ENCODE data around the gene UNCX. TPM values are rescaled to one million over a fixed set of nuclear protein-coding genes. Genes with fewer than 3 reads are reported as not detected.
"Not testable (repeated sequence)": the region's sequence is repeated elsewhere in the genome, so short reads cannot be mapped to it uniquely, and the experiment has no call there.

The UNCX gene
- polyA plus RNA-seq, 1 donor (not counting 4 experiments of a cell fraction or from before 2014, with no cell fraction given) = not detected

- no peak overlapping the region for H3K4me2 ChIP-seq (ENCODE audit: control insufficient read depth, extremely low read depth, insufficient read depth, low read depth, low read length)
- no peaks in the 10 kb centered on the region for H3K79me2 ChIP-seq (ENCODE audit: control insufficient read depth, insufficient read depth, low read length)
- H3K9ac ChIP-seq (ENCODE audit: control insufficient read depth, extremely low read depth, insufficient read depth, low read length) = no peak overlapping the region
- H3K27ac ChIP-seq (ENCODE audit: control insufficient read depth, insufficient read depth, low read length) = no peak overlapping the region
- no peaks in the 10 kb centered on the region for H3K9me3 ChIP-seq (ENCODE audit: control insufficient read depth, low read depth, low read length)
- TF ChIP-seq CTCF (optimal IDR thresholded peaks at IDR 0.05 in 1 of 3, IDR thresholded peaks at IDR 0.05 in 1 of 3, conservative IDR thresholded peaks at IDR 0.05 in 1 of 3; ENCODE audit: extremely low read depth in 1 of 3, insufficient read depth in 2 of 3, low read length in 3 of 3) = no peak
- TF ChIP-seq EZH2 (IDR thresholded peaks at IDR 0.05; ENCODE audit: low read length) = no peak
- H3K27me3 ChIP-seq (ENCODE audit: control insufficient read depth, extremely low read depth, insufficient read depth, low read length) = peaks cover 26% of the 10 kb centered on the region
- H3K9me1 ChIP-seq (ENCODE audit: control insufficient read depth, extremely low read depth, insufficient read depth, low read length) = no peaks in the 10 kb centered on the region
- H4K20me1 ChIP-seq (ENCODE audit: control insufficient read depth, extremely low read depth, insufficient read depth, low read length) = no peaks in the 10 kb centered on the region
- H3K36me3 ChIP-seq (ENCODE audit: control insufficient read depth in 2 of 2, extremely low read depth in 1 of 2, insufficient read depth in 2 of 2, low read length in 2 of 2) = no peaks in the 10 kb centered on the region
- H3K4me1 ChIP-seq (ENCODE audit: control insufficient read depth, extremely low read depth, insufficient read depth, low read length) = no peaks in the 10 kb centered on the region
- H3K4me3 ChIP-seq (ENCODE audit: control insufficient read depth in 2 of 3, extremely low read depth in 1 of 3, insufficient read depth in 2 of 3, low read depth in 1 of 3, low read length in 3 of 3) = no peak overlapping the region
- no peak overlapping the region for H2AFZ ChIP-seq (ENCODE audit: control insufficient read depth, low read length)
- dilution Hi-C loops (cut with MboI; ENCODE audit: extremely low pct_ligation_motif_present, low sequenced_read_pairs) = no loop called here
- FAIRE-seq = no peak
- no peak for DNase-seq (ENCODE audit: low read depth, low spot score)
Observed at GRCh38 chr7:1204460-1205140, 28.1 kb upstream of the UNCX start.

GRCh38 chr7:1205742-1206141 is 26.9 kb upstream of the UNCX start:
- H2AFZ ChIP-seq (ENCODE audit: control insufficient read depth, low read length); dilution Hi-C loops (cut with MboI; ENCODE audit: extremely low pct_ligation_motif_present, low sequenced_read_pairs); H3K4me2 ChIP-seq (ENCODE audit: control insufficient read depth, extremely low read depth, insufficient read depth, low read depth, low read length); H3K36me3 ChIP-seq (ENCODE audit: control insufficient read depth in 2 of 2, extremely low read depth in 1 of 2, insufficient read depth in 2 of 2, low read length in 2 of 2); FAIRE-seq; H3K9me1 ChIP-seq (ENCODE audit: control insufficient read depth, extremely low read depth, insufficient read depth, low read length); H3K79me2 ChIP-seq (ENCODE audit: control insufficient read depth, insufficient read depth, low read length); H3K9me3 ChIP-seq (ENCODE audit: control insufficient read depth, low read depth, low read length); H3K9ac ChIP-seq (ENCODE audit: control insufficient read depth, extremely low read depth, insufficient read depth, low read length); H3K4me1 ChIP-seq (ENCODE audit: control insufficient read depth, extremely low read depth, insufficient read depth, low read length); H3K27ac ChIP-seq (ENCODE audit: control insufficient read depth, insufficient read depth, low read length); H3K4me3 ChIP-seq (ENCODE audit: control insufficient read depth in 2 of 3, extremely low read depth in 1 of 3, insufficient read depth in 2 of 3, low read depth in 1 of 3, low read length in 3 of 3); H4K20me1 ChIP-seq (ENCODE audit: control insufficient read depth, extremely low read depth, insufficient read depth, low read length); DNase-seq (ENCODE audit: low read depth, low spot score): not testable (repeated sequence)
- H3K27me3 ChIP-seq (ENCODE audit: control insufficient read depth, extremely low read depth, insufficient read depth, low read length) = peaks cover 28% of the 10 kb centered on the region

GRCh38 chr7:1209097-1209496 is 23.6 kb upstream of the UNCX start:
- no peak for TF ChIP-seq CTCF (optimal IDR thresholded peaks at IDR 0.05 in 1 of 3, IDR thresholded peaks at IDR 0.05 in 1 of 3, conservative IDR thresholded peaks at IDR 0.05 in 1 of 3; ENCODE audit: extremely low read depth in 1 of 3, insufficient read depth in 2 of 3, low read length in 3 of 3)
- H3K9ac ChIP-seq (ENCODE audit: control insufficient read depth, extremely low read depth, insufficient read depth, low read length) = no peak overlapping the region
- H4K20me1 ChIP-seq (ENCODE audit: control insufficient read depth, extremely low read depth, insufficient read depth, low read length) = no peaks in the 10 kb centered on the region
- dilution Hi-C loops (cut with MboI; ENCODE audit: extremely low pct_ligation_motif_present, low sequenced_read_pairs) = no loop called here
- H3K27me3 ChIP-seq (ENCODE audit: control insufficient read depth, extremely low read depth, insufficient read depth, low read length) = peaks cover 44% of the 10 kb centered on the region
- no peaks in the 10 kb centered on the region for H3K9me3 ChIP-seq (ENCODE audit: control insufficient read depth, low read depth, low read length)
- no peaks in the 10 kb centered on the region for H3K79me2 ChIP-seq (ENCODE audit: control insufficient read depth, insufficient read depth, low read length)
- no peak overlapping the region for H2AFZ ChIP-seq (ENCODE audit: control insufficient read depth, low read length)
- DNase-seq (ENCODE audit: low read depth, low spot score) (no peak), FAIRE-seq (no peak)
- H3K4me2 ChIP-seq (ENCODE audit: control insufficient read depth, extremely low read depth, insufficient read depth, low read depth, low read length) = no peak overlapping the region
- H3K9me1 ChIP-seq (ENCODE audit: control insufficient read depth, extremely low read depth, insufficient read depth, low read length) = no peaks in the 10 kb centered on the region
- no peak overlapping the region for H3K4me3 ChIP-seq (ENCODE audit: control insufficient read depth in 2 of 3, extremely low read depth in 1 of 3, insufficient read depth in 2 of 3, low read depth in 1 of 3, low read length in 3 of 3)
- no peaks in the 10 kb centered on the region for H3K4me1 ChIP-seq (ENCODE audit: control insufficient read depth, extremely low read depth, insufficient read depth, low read length)
- H3K27ac ChIP-seq (ENCODE audit: control insufficient read depth, insufficient read depth, low read length) = no peak overlapping the region
- no peaks in the 10 kb centered on the region for H3K36me3 ChIP-seq (ENCODE audit: control insufficient read depth in 2 of 2, extremely low read depth in 1 of 2, insufficient read depth in 2 of 2, low read length in 2 of 2)

Measured in keratinocyte (primary cell).